Sigmoid colon (tissue), 7 donors: ENCODE data around the gene P4HA3. TPM values are rescaled to one million over a fixed set of nuclear protein-coding genes. Genes with fewer than 3 reads are reported as not detected.
A peak's percentile ranks its signal among the peaks of the same experiment; 100 is the strongest.

Experiments
- DNase-seq: peaks from one replicate; pipeline ENCODE4 v3.0.0-alpha.2; 2019
- H3K27ac ChIP-seq, 4 donors: fragments of 200-600 bp; sonication (generic); one replicate each; pipeline ENCODE4 v1.5.1; 2016 to 2019; ENCODE audit warnings: mild to moderate bottlenecking in 1 of 4
- H3K27me3 ChIP-seq, 3 donors: fragments of 200-600 bp; sonication (generic); one replicate each; pipeline ENCODE4 v1.5.1; 2019; ENCODE audit warnings: mild to moderate bottlenecking in 1 of 3
- H3K36me3 ChIP-seq, 4 donors: fragments of 200-600 bp; sonication (generic); one replicate each; pipeline ENCODE4 v1.5.1; 2016 to 2019
- H3K4me1 ChIP-seq, 4 donors: fragments of 200-600 bp; sonication (generic); one replicate each; pipeline ENCODE4 v1.5.1; 2017 to 2019
- H3K4me3 ChIP-seq, 4 donors: fragments of 200-600 bp; sonication (generic); one replicate each; pipeline ENCODE4 v1.5.1; 2017 to 2019; ENCODE audit warnings: mild to moderate bottlenecking in 2 of 4, moderate library complexity in 1 of 4
- H3K9me3 ChIP-seq, 4 donors: fragments of 200-600 bp in 3 of 4; sonication (generic) in 3 of 4; one replicate each; pipeline versions ENCODE4 v1.5.1 to v1.6.1; 2013 to 2019
- CTCF ChIP-seq, 4 experiments: fragments of 450-650 bp in 3 of 4; fragments of 200-600 bp in 1 of 4; IDR thresholded peaks; one replicate each; pipeline ENCODE4 v1.5.1; 2016 to 2019; ENCODE audit warnings: antibody characterized with exemption in 4 of 4, mild to moderate bottlenecking in 3 of 4, moderate library complexity in 2 of 4
- EP300 ChIP-seq, 4 donors: sonication (generic); formaldehyde crosslinking; IDR thresholded peaks; one replicate each; pipeline ENCODE4 v1.6.1; 2017; ENCODE audit warnings: antibody characterized with exemption in 4 of 4
- POLR2A ChIP-seq, 2 donors: fragments of 450-650 bp; IDR thresholded peaks; one replicate each; pipeline ENCODE4 v1.6.1; 2016; ENCODE audit warnings: antibody characterized with exemption in 2 of 2, mild to moderate bottlenecking in 2 of 2, moderate library complexity in 2 of 2
- POLR2AphosphoS5 ChIP-seq, 4 donors: sonication (generic); formaldehyde crosslinking; IDR thresholded peaks; one replicate each; pipeline ENCODE4 v1.6.1; 2017; ENCODE audit warnings: antibody characterized with exemption in 4 of 4
- WGBS, 2 donors: extraction: QIAGEN DNeasy Blood & Tissue Kit; methylation state at CpG; one replicate each; pipeline ENCODE4 v1.1.7; 2013; 5-methylcytosine and 5-hydroxymethylcytosine counted together
- intact Hi-C: fragments of 100-400 bp; cut with DNase I; formaldehyde crosslinking; loops from one replicate; pipeline ENCODE4 v1.15.1; 2023
- polyA plus RNA-seq, 3 donors: library from polyadenylated mRNA; stranded (reverse); fragments of 200-250 nt; gene quantifications; one replicate each; pipeline ENCODE4 v1.2.3, GENCODE V29; 2013
- total RNA-seq, 4 donors: library from RNA; depleted of rRNA; stranded (reverse); fragments of >200 nt; gene quantifications; one replicate each; pipeline ENCODE4 v1.1.0, GENCODE V29; 2016
- donor health status: healthy with polysubstance abuse.
- donor health status: Bipolar disorder and iron deficiency.
- donor health status: healthy.

The P4HA3 gene
- total and polyA plus RNA-seq, 7 donors = 0.29 to 11.9 (median 1.1) TPM; not detected in 2

GRCh38 chr11:74319139-74319816 lies 7.8 kb upstream of the P4HA3 start:
- peak overlapping the region in 3 of 4 donors; percentile 35 to 72 (median 51) for H3K27ac ChIP-seq
- H3K36me3 ChIP-seq = no peaks in the 10 kb centered on the region
- H3K4me3 ChIP-seq = no peak overlapping the region
- peaks cover 0 to 6% (median 0%) of the 10 kb centered on the region in 4 donors for H3K9me3 ChIP-seq
- whole genome bisulfite sequencing, 2 donors = 81 to 85% methylated on average over 5 of the region's 5 CpGs
- H3K4me1 ChIP-seq = peaks cover 0 to 39% (median 30%) of the 10 kb centered on the region in 4 donors
- intact Hi-C loops = no loop called here
- DNase-seq = no peak
- no peak for TF ChIP-seq EP300 (IDR thresholded peaks at IDR 0.05)
- TF ChIP-seq CTCF (IDR thresholded peaks at IDR 0.05) = no peak
- peak in 1 of 4 donors; percentile 42 for TF ChIP-seq POLR2AphosphoS5 (IDR thresholded peaks at IDR 0.05)
- no peak for TF ChIP-seq POLR2A (IDR thresholded peaks at IDR 0.05)
- no peaks in the 10 kb centered on the region for H3K27me3 ChIP-seq

- intact Hi-C loops = no loop called here
- H3K27ac ChIP-seq = peak overlapping the region in 3 of 4 donors; percentile 35 to 72 (median 51)
- H3K9me3 ChIP-seq = peaks cover 0 to 6% (median 0%) of the 10 kb centered on the region in 4 donors
- no peak for TF ChIP-seq CTCF (IDR thresholded peaks at IDR 0.05)
- no peak for TF ChIP-seq POLR2AphosphoS5 (IDR thresholded peaks at IDR 0.05)
- TF ChIP-seq POLR2A (IDR thresholded peaks at IDR 0.05) = no peak
- TF ChIP-seq EP300 (IDR thresholded peaks at IDR 0.05) = no peak
- WGBS, 2 donors = 89 to 97% methylated on average over 1 of the region's 1 CpG
- no peak for DNase-seq
- no peaks in the 10 kb centered on the region for H3K36me3 ChIP-seq
- H3K4me3 ChIP-seq = no peak overlapping the region
- H3K27me3 ChIP-seq = no peaks in the 10 kb centered on the region
- H3K4me1 ChIP-seq = peaks cover 0 to 39% (median 30%) of the 10 kb centered on the region in 4 donors
Measured at GRCh38 chr11:74318241-74318932, 6.9 kb upstream of the P4HA3 start.

GRCh38 chr11:74316772-74317505 lies 5.5 kb upstream of the P4HA3 start:
- intact Hi-C loops = no loop called here
- no peak for DNase-seq
- H3K27ac ChIP-seq = no peak overlapping the region

GRCh38 chr11:74312326-74312725 lies 886 bp upstream of the P4HA3 start:
- intact Hi-C loops = no loop called here
- H3K27me3 ChIP-seq = peaks cover 0 to 4% (median 0%) of the 10 kb centered on the region in 3 donors
- H3K4me3 ChIP-seq = no peak overlapping the region
- H3K27ac ChIP-seq = no peak overlapping the region
- peaks cover 0 to 6% (median 0%) of the 10 kb centered on the region in 4 donors for H3K9me3 ChIP-seq
- no peaks in the 10 kb centered on the region for H3K36me3 ChIP-seq
- peaks cover 0 to 19% (median 12%) of the 10 kb centered on the region in 4 donors for H3K4me1 ChIP-seq
- TF ChIP-seq EP300 (IDR thresholded peaks at IDR 0.05) (no peak), CTCF (IDR thresholded peaks at IDR 0.05) (no peak), POLR2AphosphoS5 (IDR thresholded peaks at IDR 0.05) (no peak), POLR2A (IDR thresholded peaks at IDR 0.05) (no peak)
- DNase-seq = no peak
- WGBS, 2 donors = 90 to 93% methylated on average over 1 of the region's 1 CpG

More at GRCh38 chr11:74316772-74317505, 5.5 kb upstream of the P4HA3 start:
- Histone ChIP-seq H3K27me3 (peaks cover 0 to under 1% (median 0%) of the 10 kb centered on the region in 3 donors), H3K36me3 (no peaks in the 10 kb centered on the region), H3K4me3 (no peak overlapping the region), H3K4me1 (peaks cover 0 to 31% (median 20%) of the 10 kb centered on the region in 4 donors), H3K9me3 (peaks cover 0 to 6% (median 0%) of the 10 kb centered on the region in 4 donors)
- TF ChIP-seq CTCF (IDR thresholded peaks at IDR 0.05) = no peak
- TF ChIP-seq EP300 (IDR thresholded peaks at IDR 0.05) = no peak
- TF ChIP-seq POLR2AphosphoS5 (IDR thresholded peaks at IDR 0.05) = no peak
- no peak for TF ChIP-seq POLR2A (IDR thresholded peaks at IDR 0.05)
